GM13977 (cell line): ENCODE results near the gene RAD51.

Experiments
- DNase-seq: peaks from one replicate; pipeline ENCODE4 v3.0.0; 2012; ENCODE audit warnings: low spot score
- CTCF ChIP-seq: IDR thresholded peaks from 2 replicates; pipeline ENCODE4 v1.5.1; 2012; ENCODE audit warnings: mild to moderate bottlenecking, control low read depth; ENCODE audit not compliant: insufficient read depth; ENCODE audit errors: extremely low read depth, missing control alignments
- in situ Hi-C: fragments of 300-500 bp; cut with MboI; formaldehyde crosslinking; loops from one replicate; pipeline ENCODE4 v1.12.0; 2022; ENCODE audit warnings: low sequenced_read_pairs, low pct_unique_long_range_greater_than_20kb, mixed read lengths, inconsistent platforms; ENCODE audit not compliant: unreplicated experiment

Gene RAD51

GRCh38 chr15:40739854-40740253, 44.9 kb downstream of the RAD51 start:
- TF ChIP-seq CTCF = no peak
- in situ Hi-C loops = no loop called here

DNA sequence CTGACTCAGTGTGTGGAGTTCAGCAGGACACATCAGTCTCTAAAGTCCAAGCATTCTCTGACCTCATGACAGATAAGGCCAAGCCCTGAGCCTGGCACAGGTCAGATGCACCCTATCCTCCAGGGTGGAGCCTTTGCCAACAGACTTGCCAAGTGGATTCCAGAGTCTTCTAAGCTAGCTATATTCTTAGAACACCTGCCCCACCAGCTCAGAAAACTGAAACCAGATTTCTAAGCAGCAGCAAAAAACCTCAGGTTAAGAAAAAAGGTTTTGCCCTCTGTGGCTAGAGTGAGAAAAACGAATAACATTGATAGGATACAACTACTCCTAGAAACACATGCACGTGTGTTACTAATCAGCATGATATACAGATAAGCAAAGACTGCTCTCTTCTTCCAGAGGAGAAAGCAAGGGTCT, 48.5 kb downstream of the RAD51 start:
- DNase-seq = no peak
- TF ChIP-seq CTCF = no peak
- in situ Hi-C loops = no loop called here

More at GRCh38 chr15:40739854-40740253, 44.9 kb downstream of the RAD51 start:
- DNase-seq = no peak

- DNase-seq = no peak
Measured at GRCh38 chr15:40743921-40744814, 49.2 kb downstream of the RAD51 start.

GRCh38 chr15:40744815-40745152, 49.8 kb downstream of the RAD51 start:
- no peak for DNase-seq
- in situ Hi-C loops = no loop called here
- TF ChIP-seq CTCF = no peak

More at GRCh38 chr15:40743921-40744814, 49.2 kb downstream of the RAD51 start:
- no peak for TF ChIP-seq CTCF
- in situ Hi-C loops = no loop called here

- TF ChIP-seq CTCF = no peak
- DNase-seq = no peak
- in situ Hi-C loops = no loop called here
Measured at GRCh38 chr15:40746916-40747418, 52.0 kb downstream of the RAD51 start.

DNA sequence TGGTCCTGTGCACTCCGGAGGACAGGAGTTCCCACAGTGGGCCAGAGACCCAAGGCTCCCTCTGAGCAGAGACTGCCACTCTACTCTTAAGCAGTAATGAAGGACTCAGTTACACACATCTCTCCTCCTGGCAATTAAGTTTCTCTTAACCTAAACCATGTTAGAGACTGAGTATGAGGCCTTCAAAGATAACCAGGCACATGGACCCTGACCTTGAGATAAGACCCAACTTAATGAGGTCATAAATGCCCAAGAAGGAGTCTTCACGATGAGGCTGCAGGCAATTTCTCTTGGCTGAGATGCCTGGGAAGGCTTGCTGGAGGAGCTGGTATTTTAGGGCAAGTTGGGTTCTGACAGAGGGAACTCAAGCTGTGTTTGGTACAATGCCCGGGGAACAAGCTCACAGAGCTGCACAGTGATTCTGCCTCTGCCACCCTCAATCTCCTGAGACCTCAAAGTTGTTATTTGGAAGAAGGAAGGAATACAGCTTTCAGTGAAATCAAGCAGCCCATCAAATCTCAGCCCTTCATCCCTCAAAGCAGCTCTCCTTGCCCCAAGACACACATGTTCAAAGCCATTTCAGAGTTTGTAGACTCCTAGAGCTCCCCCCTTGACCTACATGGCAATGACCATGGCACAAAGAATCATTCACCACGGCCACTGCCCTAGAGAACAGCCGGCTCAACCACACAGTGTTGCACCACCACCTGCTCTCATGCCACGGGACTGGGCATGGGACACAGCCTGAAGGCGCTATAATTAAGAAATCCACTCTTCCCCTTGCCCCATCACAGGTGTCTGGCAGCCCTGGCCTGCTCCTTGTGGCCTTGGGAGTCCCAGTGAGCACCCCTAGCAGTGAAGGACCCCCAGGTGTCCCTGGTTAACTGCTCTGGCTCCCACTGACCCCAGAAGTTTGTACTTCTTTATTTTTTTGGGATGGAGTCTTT, 53.0 kb downstream of the RAD51 start:
- DNase-seq = no peak
- no peak for TF ChIP-seq CTCF
- in situ Hi-C loops = no loop called here
